Fibroblast of mammary gland (primary cell): Measurements from ENCODE around the gene PCNX1.
"Not testable (repeated sequence)": the region's sequence is repeated elsewhere in the genome, so short reads cannot be mapped to it uniquely, and the experiment has no call there.

Experiments used
- DNase-seq: peaks from one replicate; pipeline ENCODE4 v3.0.0-alpha.2; 2010; ENCODE audit warnings: low read depth
- H3K4me3 ChIP-seq: 2 replicates; pipeline ENCODE4 v1.5.1; 2011; ENCODE audit warnings: low read depth, mild to moderate bottlenecking, low read length, moderate library complexity; ENCODE audit not compliant: control insufficient read depth
- CTCF ChIP-seq: conservative IDR thresholded peaks from 2 replicates; pipeline ENCODE4 v1.5.1; 2011; ENCODE audit warnings: low read depth, low read length, inconsistent platforms; ENCODE audit not compliant: control insufficient read depth, insufficient read depth

The PCNX1 gene

GRCh38 chr14:71006200-71006563, 98.9 kb downstream of the PCNX1 start:
- no peak for DNase-seq
- no peak overlapping the region for H3K4me3 ChIP-seq
- TF ChIP-seq CTCF = no peak

- H3K4me3 ChIP-seq = no peak overlapping the region
Observed at GRCh38 chr14:71011479-71011878, 104.2 kb downstream of the PCNX1 start.

GRCh38 chr14:71012888-71013287, 105.6 kb downstream of the PCNX1 start:
- no peak for TF ChIP-seq CTCF
- no peak for DNase-seq
- no peak overlapping the region for H3K4me3 ChIP-seq

More at GRCh38 chr14:71011479-71011878, 104.2 kb downstream of the PCNX1 start:
- peak; percentile 17 for TF ChIP-seq CTCF
- DNase-seq = no peak

GRCh38 chr14:71013551-71014192, 106.4 kb downstream of the PCNX1 start:
- no peak for TF ChIP-seq CTCF
- no peak overlapping the region for H3K4me3 ChIP-seq
- no peak for DNase-seq

- H3K4me3 ChIP-seq, DNase-seq: not testable (repeated sequence)
Observed at GRCh38 chr14:71019917-71020316, 112.7 kb downstream of the PCNX1 start.

GRCh38 chr14:71021347-71022011, 114.2 kb downstream of the PCNX1 start:
- TF ChIP-seq CTCF = no peak
- no peak overlapping the region for H3K4me3 ChIP-seq
- peak; percentile 88 for DNase-seq

- no peak for TF ChIP-seq CTCF
- H3K4me3 ChIP-seq = no peak overlapping the region
- DNase-seq = no peak
Observed at GRCh38 chr14:71022012-71022869, 115.0 kb downstream of the PCNX1 start.
